ENCODE results near the gene ZNF414.

DNA sequence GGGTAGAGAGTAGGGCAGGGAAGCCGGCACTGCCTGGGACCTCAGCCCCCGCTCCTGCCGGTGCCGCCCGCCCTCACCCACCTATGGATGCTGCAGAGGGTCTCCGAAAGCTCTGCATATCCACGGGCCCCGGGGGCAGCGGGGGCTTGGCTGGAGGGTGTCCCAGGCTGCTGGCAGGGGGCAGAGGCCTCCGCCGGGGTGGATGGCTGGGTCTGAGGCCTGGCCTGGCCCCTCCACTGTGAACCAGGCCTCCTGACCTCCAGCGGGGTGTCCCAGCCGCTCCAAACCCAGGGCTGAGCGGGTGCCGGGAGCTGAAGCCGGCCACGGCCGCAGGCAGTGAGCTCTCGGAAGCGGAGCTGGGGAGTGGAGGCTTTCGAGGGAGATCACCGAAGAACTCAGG is 15.7 kb downstream of the ZNF414 start:
- no peak for TF ChIP-seq EZH2phosphoT487 (IDR thresholded peaks at IDR 0.05; ENCODE audit: borderline replicate concordance)
- TF ChIP-seq CTCF (conservative IDR thresholded peaks at IDR 0.05; ENCODE audit: low read length) = no peak
